Measurements from ENCODE around the gene HCFC1R1.

Gene HCFC1R1

GRCh38 chr16:2992383-2993081, 31.2 kb downstream of the HCFC1R1 start:
- DNase-seq: no peak

DNA sequence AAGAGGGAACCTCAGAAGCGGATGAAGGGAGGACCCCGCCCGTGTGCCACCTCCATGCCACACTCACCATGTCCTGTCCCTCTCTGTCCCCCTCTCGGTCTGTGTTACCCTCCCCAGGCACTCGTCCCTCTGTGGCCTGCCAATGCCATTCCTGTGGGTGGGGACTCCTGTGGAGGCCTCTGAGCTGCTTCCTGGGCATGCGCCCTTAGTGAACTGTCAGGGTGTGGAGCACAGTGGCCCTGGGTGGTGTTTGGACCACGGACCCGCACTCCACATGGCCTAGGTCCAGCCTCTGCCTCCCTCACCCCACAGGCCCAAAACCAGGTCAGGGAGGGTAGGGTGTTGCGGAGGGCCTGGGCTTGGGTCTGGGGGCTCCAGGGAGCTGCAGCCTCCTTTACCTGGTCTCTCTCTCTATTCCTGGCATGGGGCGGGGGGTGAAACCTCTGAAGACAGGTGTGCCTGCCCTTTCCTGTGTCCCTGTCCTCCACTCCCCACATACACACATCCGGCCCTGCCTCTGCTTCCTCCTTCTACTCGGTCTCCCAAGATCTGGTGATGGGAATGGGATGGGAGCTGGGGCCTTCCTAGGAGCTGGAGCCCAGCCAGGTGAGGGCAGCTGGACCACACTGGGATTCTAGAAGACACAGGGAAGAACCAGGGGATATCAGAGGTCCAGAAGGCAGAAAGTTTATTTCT, 32.0 kb downstream of the HCFC1R1 start:
- DNase-seq: no peak

DNA sequence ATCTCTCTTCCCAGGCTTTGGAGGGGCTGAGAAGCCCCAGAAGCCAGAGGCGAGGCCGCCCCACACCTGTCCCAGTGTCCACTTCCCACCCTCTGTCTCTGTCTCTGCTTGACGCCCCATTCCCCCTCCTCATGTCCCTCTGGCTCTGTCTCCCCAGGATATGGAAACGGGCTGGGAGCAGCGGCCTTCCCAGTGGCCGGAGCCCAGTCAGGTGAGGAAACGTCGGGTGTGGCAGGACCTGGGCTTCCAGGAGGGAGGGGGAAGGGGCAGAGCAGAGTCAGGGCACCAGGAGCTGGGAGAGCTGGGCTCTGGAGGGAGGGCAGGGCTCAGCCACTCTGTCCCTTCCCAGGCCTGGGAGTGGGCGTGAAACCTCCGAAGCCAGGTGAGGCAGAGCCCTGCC, 32.9 kb downstream of the HCFC1R1 start:
- no peak for DNase-seq

- DNase-seq: no peak
Observed at GRCh38 chr16:2988590-2989099, 35.1 kb downstream of the HCFC1R1 start.

GRCh38 chr16:2987833-2988232, 35.9 kb downstream of the HCFC1R1 start:
- DNase-seq: no peak

DNA sequence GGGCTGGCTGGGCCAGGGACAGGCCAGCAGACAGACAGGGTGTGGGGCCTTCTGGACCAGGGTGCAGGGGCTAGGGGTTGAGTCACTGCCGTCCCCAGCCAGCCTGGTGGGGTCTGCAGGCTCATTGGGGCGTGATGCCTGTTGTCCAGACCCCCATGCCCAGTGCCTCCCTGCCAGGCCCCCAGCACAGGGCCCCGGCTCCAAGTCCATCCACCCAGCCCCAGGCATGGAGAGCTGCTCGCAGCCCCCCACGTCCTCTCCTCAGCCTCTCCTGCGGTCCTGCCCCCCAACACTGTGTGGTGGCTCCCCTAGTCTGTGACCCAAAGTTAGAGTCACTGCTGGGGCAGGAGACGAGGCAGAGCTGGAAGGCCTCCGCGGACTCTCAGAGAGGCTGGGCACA, 36.5 kb downstream of the HCFC1R1 start:
- DNase-seq: no peak

DNA sequence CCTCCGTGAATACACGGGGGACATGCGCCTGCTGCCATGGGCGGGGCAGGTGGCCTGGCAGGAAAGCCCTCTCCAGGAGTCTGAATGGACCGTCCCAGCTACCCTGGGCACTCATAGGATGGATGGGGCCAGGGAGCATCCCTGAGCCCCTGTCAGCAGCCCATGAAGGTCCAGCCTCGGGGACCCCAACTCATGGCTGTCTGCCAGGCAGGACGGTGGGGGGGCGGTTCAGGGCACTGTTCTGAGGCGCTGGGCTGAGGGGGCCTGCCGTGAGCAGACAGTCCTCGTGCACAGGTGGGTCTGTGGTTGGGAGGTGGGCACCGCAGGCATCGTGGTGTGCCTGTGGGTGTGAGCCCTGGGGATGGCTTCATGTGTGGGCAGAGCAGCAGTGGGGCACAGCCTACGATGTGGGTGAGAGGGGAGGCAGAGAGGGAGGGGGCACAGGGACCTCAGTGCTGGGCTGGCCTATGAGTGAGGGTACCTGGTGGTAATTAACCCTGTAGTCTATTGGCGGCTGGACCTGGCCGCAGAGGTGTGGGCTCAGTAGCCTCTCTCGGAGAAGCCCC, 37.0 kb downstream of the HCFC1R1 start:
- no peak for DNase-seq

DNA sequence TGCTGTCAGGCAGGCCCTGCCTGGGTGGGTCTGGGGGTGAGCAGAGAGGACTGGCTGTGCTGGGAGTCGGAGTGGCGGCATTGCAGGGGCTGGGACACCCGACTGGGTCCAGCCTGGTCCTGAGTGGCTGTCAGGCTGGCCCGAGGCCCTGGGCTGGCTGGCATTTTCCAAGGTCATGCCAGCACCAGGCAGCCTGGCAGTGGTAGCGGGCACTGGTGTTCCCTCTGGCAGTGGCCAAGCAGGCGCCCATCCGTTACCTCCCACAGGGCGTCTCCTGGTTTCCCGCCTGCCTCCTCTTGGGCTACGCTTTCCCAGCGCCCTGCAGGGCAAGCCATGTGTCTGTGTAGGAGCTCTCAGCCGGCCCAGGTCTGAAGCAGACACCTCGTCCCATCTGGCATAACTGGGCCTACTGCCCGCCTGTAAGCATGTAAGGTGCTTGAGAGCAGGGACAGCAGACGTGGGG, 37.8 kb downstream of the HCFC1R1 start:
- no peak for DNase-seq

DNA sequence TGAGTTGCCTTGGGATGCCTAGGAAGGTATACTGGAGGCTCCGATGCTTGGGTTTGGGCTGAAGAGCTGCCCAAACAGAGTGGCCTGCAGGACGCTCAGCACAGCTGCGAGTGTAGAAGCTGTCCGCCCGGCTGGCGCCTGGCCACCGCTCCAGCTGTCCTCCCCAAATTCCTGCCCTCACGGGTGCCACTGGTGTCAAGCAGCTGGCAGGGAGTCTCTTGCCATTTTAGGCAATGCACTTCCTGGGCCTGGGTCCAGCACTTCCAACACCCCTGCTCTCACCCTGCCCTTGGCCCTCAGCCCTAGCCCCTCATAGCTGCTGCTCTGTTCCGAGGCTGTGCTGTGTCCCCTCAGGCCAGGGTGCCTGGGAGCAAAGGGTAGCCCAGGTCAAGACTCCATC, 38.3 kb downstream of the HCFC1R1 start:
- DNase-seq: no peak

- DNase-seq: peak; percentile 90 to 91
Observed at GRCh38 chr16:2983706-2984136, 40.0 kb downstream of the HCFC1R1 start.

GRCh38 chr16:2982402-2982801, 41.3 kb downstream of the HCFC1R1 start:
- DNase-seq: no peak

GRCh38 chr16:2981899-2982250, 41.9 kb downstream of the HCFC1R1 start:
- DNase-seq: no peak

DNA sequence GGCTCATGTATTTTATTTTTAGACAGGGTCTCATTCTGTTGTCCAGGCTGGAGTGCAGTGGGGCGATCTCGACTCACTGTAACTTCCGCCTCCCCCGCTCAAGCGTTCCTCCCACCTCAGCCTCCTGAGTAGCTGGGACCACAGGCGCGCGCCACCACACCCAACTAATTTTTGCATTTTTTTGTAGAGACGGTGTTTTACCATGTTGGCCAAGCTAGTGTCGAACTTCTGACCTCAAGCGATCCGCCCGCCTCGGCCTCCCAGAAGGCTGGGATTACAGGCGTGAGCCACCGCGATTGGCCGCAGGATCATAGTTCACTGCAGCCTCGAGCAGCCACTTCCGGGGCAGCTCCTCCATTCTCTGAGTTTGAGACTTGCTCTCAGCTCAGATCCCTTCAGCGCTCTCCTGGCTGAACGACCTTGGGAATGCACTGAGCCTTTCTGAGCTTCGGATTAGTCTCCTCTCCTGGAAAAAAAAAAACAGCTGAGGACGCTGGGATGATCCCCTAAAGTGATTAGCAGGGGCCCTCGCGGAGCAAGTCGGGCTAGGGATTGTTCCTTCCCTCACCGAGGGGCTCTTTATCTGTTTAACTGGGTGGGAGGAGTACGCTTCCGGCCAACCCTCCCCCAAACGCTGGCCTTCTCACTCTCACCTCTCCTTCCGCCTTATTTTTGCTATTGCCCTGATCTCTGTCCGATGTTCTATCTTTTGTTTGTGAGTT, 42.4 kb downstream of the HCFC1R1 start:
- no peak for DNase-seq

DNA sequence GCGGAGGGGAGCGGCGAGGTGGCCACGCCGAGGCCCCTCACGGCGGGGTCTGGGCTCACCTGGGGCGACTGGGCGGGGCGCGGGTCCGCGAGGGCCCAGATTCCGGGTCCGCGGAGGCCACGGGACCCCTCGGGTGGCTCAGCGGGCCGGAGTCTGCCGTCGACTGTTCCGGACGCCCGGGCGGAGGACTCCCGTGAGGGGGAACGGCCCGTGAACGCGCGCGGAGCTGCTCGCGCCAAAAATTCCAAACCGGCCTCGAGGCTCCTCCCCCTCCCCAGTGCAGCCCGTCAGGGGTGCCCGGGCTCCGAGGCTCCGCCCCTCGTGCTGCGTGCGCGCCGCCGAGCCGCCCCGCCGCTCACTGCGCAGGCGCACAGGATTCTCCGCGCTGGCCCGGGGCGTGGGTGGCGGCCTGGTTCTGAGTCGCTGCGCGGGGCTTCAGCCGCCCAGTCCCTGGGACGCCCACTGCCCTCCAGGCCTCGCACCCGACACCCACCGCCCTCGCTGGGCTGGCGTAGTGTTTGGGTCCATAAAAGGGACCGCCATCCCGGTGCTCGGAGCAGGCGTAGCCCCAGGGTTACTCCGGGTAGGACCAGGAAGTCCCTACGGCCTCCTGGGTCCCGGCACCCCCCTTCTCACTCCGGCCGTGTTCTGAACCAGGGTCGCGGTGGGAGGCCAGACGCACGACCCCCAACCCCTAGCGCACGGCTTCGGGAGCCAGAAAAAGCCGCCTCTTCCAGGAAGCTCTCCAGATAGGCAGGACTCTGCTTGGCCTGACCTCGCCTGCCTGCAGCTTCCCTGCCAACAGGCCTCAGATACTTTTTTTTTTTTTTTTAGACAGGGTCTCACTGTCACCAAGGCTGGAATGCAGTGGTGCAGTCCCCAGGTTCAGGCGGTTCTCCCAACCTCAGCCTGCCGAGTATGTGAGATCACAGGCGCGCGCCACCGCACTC, 43.2 kb downstream of the HCFC1R1 start, which contains the start of gene PKMYT1:
Gene PKMYT1, minus strand, starts transcription at position 220 of the 950 bp plus-strand sequence. CDS start 789 bp downstream, outside the sequence.
- DNase-seq: peak; percentile 96 to 99

GRCh38 chr16:2979669-2980226, 44.0 kb downstream of the HCFC1R1 start:
- DNase-seq: peak; percentile 60 to 62

DNA sequence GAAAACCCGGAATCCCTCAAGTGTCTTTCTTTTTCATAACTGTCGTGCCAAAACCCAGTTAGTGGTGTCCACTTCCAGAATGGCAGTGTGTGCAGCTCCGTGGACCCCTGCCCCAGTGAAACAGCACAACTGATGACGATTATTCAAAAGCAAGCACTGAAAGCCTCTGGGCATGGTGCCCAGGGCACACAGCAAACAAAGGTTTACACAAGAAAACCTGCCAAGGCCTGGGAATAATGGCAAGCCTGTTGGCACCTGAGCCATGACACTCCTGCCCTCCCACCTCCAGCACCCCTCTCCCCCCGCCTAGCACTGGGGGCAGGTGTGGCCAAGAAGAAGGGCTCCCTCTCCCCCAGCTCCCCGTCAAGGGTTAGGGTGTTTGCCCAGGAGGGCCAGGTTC, 46.3 kb downstream of the HCFC1R1 start:
- no peak for DNase-seq

DNA sequence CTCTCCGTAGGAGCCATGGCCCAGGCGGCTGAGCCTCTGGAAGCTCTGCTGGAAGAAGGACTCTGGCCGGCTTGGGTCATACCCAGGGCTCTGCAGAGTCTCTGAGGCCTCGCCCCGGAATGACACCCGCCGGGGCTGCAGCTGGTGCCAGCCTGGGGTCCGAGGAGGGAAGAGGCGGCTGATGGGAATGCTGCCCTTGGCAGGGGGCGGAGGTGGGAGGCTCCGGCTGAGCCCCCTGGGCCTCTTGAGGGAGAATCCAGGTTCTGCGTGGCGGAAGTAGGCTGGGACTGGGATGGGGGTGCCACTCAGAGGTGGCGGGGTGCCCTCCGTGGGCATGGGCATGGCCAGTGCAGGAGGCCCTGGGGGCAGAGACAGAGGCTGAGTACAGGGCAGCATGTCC, 47.1 kb downstream of the HCFC1R1 start:
- no peak for DNase-seq

GRCh38 chr16:2976201-2976600, 47.5 kb downstream of the HCFC1R1 start:
- DNase-seq: no peak

- DNase-seq: no peak
Observed at GRCh38 chr16:2975161-2975795, 48.5 kb downstream of the HCFC1R1 start.

- no peak for DNase-seq
Observed at GRCh38 chr16:2974319-2975056, 49.3 kb downstream of the HCFC1R1 start.
